A549 (cell line): ENCODE data around the gene GRID1. TPM values are rescaled to one million over a fixed set of nuclear protein-coding genes. Genes with fewer than 3 reads are reported as not detected.

Source experiments
- ATAC-seq, 2 experiments: fragments of 200-7000 bp in 1 of 2; fragments of >200 bp in 1 of 2; cut with Nextera tagmentation in 1 of 2; cut with Tn5 transposase in 1 of 2; 3 replicates each; pipeline versions ENCODE4 v1.8.0 to v1.9.1; 2018 to 2020; ENCODE audit warnings: mild to moderate bottlenecking in 1 of 2, moderate library complexity in 1 of 2
- CTCF ChIA-PET: fragments of 300-600 bp; sonication (Branson Sonifier 250); formaldehyde crosslinking; extraction: SDS; loops from one replicate; lab custom pipeline; 2021; ENCODE audit warnings: antibody characterized with exemption, inconsistent platforms; lab: Yijun Ruan, JAX
- POLR2A ChIA-PET: fragments of 350-600 bp; formaldehyde crosslinking; extraction: SDS; loops from one replicate; lab custom pipeline; 2021; ENCODE audit warnings: antibody characterized with exemption, inconsistent platforms; lab: Yijun Ruan, JAX
- DNase-seq, 2 experiments: peaks; one replicate each; pipeline versions ENCODE4 v3.0.0 to v3.0.0-alpha.2; 2011 to 2016; ENCODE audit warnings: low read depth in 1 of 2, low spot score in 1 of 2
- FAIRE-seq: peaks from 2 replicates; lab custom pipeline; 2011; peaks lifted over from hg19 to GRCh38; lab: Jason Lieb, UNC
- H3K27ac ChIP-seq, 2 experiments: fragments of >200 bp; sonication (Bioruptor Twin); formaldehyde crosslinking; 3 replicates each; pipeline ENCODE4 v1.5.1; 2016 to 2017
- H3K4me1 ChIP-seq: fragments of >200 bp; sonication (Bioruptor Twin); formaldehyde crosslinking; 3 replicates; pipeline ENCODE4 v1.6.1; 2016
- H3K4me2 ChIP-seq: fragments of >200 bp; sonication (Bioruptor Twin); formaldehyde crosslinking; 3 replicates; pipeline ENCODE4 v1.6.1; 2016
- H3K4me3 ChIP-seq: fragments of >200 bp; sonication (Bioruptor Twin); formaldehyde crosslinking; 3 replicates; pipeline ENCODE4 v1.5.1; 2016
- H3K9me3 ChIP-seq: fragments of >200 bp; sonication (Bioruptor Twin); formaldehyde crosslinking; 3 replicates; pipeline ENCODE4 v1.6.1; 2016
- BHLHE40 ChIP-seq: IDR thresholded peaks from 2 replicates; pipeline ENCODE4 v1.6.1; 2012; ENCODE audit warnings: low read depth, low read length, inconsistent platforms
- CEBPB ChIP-seq, 2 experiments: fragments of >200 bp in 1 of 2; sonication (Bioruptor Twin) in 1 of 2; formaldehyde crosslinking in 1 of 2; IDR thresholded peaks; 2 replicates each; pipeline ENCODE4 v1.6.1; 2012 to 2016
- CHD4 ChIP-seq: fragments of 200-600 bp; sonication (generic); IDR thresholded peaks from 2 replicates; pipeline ENCODE4 v1.6.1; 2016; ENCODE audit warnings: antibody characterized with exemption, mild to moderate bottlenecking, borderline replicate concordance
- EHF ChIP-seq: fragments of 250-450 bp; sonication (Bioruptor Pico); IDR thresholded peaks from 2 replicates; pipeline ENCODE4 v1.5.0; 2020; ENCODE audit warnings: mild to moderate bottlenecking
- FOXS1 ChIP-seq: fragments of 250-450 bp; sonication (Bioruptor Pico); IDR thresholded peaks from 2 replicates; pipeline ENCODE4 v1.5.0; 2020; ENCODE audit warnings: mild to moderate bottlenecking, moderate library complexity
- JUN ChIP-seq, 2 experiments: fragments of >200 bp; sonication (Bioruptor Twin); formaldehyde crosslinking; IDR thresholded peaks; 2 replicates in 1 of 2; 3 replicates in 1 of 2; pipeline ENCODE4 v1.6.1; 2016 to 2017
- KDM1A ChIP-seq: fragments of 200-600 bp; sonication (generic); IDR thresholded peaks from 2 replicates; pipeline ENCODE4 v1.6.1; 2016; ENCODE audit warnings: low read depth, mild to moderate bottlenecking
- KDM5A ChIP-seq: fragments of 200-600 bp; sonication (generic); IDR thresholded peaks from 2 replicates; pipeline ENCODE4 v1.6.1; 2016; ENCODE audit warnings: antibody characterized with exemption, mild to moderate bottlenecking
- MAFK ChIP-seq: fragments of 450-650 bp; IDR thresholded peaks from 2 replicates; pipeline ENCODE4 v1.6.1; 2014; ENCODE audit not compliant: partially characterized antibody
- MAZ ChIP-seq: fragments of 150-350 bp; IDR thresholded peaks from 2 replicates; pipeline ENCODE4 v1.6.1; 2014; ENCODE audit warnings: antibody characterized with exemption, low read depth, low read length, borderline replicate concordance
- NFE2L2 ChIP-seq: fragments of 150-350 bp; conservative IDR thresholded peaks from 2 replicates; pipeline ENCODE4 v1.6.1; 2014; ENCODE audit warnings: low read length
- NR3C1 ChIP-seq: fragments of >200 bp; sonication (Bioruptor Twin); formaldehyde crosslinking; IDR thresholded peaks from 3 replicates; pipeline ENCODE4 v1.6.1; 2017
- RARB ChIP-seq: fragments of 250-450 bp; sonication (Bioruptor Pico); IDR thresholded peaks from 2 replicates; pipeline ENCODE4 v1.8.0; 2021; ENCODE audit warnings: mild to moderate bottlenecking, moderate library complexity
- RCOR1 ChIP-seq: fragments of 150-350 bp; IDR thresholded peaks from 2 replicates; pipeline ENCODE4 v1.6.1; 2014; ENCODE audit warnings: antibody characterized with exemption, low read length, low read depth
- RFX5 ChIP-seq: fragments of 450-650 bp; IDR thresholded peaks from 2 replicates; pipeline ENCODE4 v1.7.1; 2014; ENCODE audit warnings: antibody characterized with exemption, mild to moderate bottlenecking, moderate library complexity
- SMC3 ChIP-seq: fragments of >200 bp; sonication (Bioruptor Twin); formaldehyde crosslinking; IDR thresholded peaks from 3 replicates; pipeline ENCODE4 v1.6.1; 2018; ENCODE audit warnings: inconsistent platforms
- SREBF2 ChIP-seq: fragments of 450-650 bp; IDR thresholded peaks from 2 replicates; pipeline ENCODE4 v1.6.1; 2014; ENCODE audit warnings: mild to moderate bottlenecking, moderate library complexity
- TFCP2L1 ChIP-seq: fragments of 250-450 bp; sonication (Bioruptor Pico); IDR thresholded peaks from 2 replicates; pipeline ENCODE4 v1.5.0; 2021; ENCODE audit warnings: mild to moderate bottlenecking
- WGBS: methylation state at CpG from one replicate; pipeline ENCODE4 v1.1.6; 2017; ENCODE audit errors: missing lambda C conversion rate; 5-methylcytosine and 5-hydroxymethylcytosine counted together
- polyA plus RNA-seq, 4 experiments: library from polyadenylated mRNA; depleted of rRNA in 3 of 4; stranded (reverse); fragments of >200 nt; fragmentation: RNase III in 1 of 4; extraction: RNeasy Plus Mini Kit Qiagen cat#74134 plus additional on column Dnase treatment in 1 of 4; gene quantifications; 2 replicates in 3 of 4; 3 replicates in 1 of 4; pipeline ENCODE4 v1.2.3, GENCODE V29; 2011 to 2017
- TF ChIP-seq, protein P1 (sequence below): IDR thresholded peaks from 2 replicates; pipeline ENCODE4 v1.6.1; 2012
- TF ChIP-seq, protein P2 (sequence below): fragments of >200 bp; sonication (Bioruptor Twin); formaldehyde crosslinking; IDR thresholded peaks from 3 replicates; pipeline ENCODE4 v1.5.1; 2016
- TF ChIP-seq, protein P3 (sequence below): fragments of 200-600 bp; sonication (generic); IDR thresholded peaks from 2 replicates; pipeline ENCODE4 v1.6.1; 2016; ENCODE audit warnings: antibody characterized with exemption, mild to moderate bottlenecking, moderate library complexity
- TF ChIP-seq, protein P4 (sequence below): fragments of >200 bp; sonication (Bioruptor Twin); formaldehyde crosslinking; IDR thresholded peaks from 2 replicates; pipeline ENCODE4 v1.6.1; 2016
- TF ChIP-seq, protein P5 (sequence below): fragments of 450-650 bp; IDR thresholded peaks from 2 replicates; pipeline ENCODE4 v1.6.1; 2014; ENCODE audit warnings: antibody characterized with exemption

GRID1 gene
- polyA plus RNA-seq, 2 of the 4 experiments (the other 2 are of a cell fraction): 0.14 to 0.30 TPM

DNA sequence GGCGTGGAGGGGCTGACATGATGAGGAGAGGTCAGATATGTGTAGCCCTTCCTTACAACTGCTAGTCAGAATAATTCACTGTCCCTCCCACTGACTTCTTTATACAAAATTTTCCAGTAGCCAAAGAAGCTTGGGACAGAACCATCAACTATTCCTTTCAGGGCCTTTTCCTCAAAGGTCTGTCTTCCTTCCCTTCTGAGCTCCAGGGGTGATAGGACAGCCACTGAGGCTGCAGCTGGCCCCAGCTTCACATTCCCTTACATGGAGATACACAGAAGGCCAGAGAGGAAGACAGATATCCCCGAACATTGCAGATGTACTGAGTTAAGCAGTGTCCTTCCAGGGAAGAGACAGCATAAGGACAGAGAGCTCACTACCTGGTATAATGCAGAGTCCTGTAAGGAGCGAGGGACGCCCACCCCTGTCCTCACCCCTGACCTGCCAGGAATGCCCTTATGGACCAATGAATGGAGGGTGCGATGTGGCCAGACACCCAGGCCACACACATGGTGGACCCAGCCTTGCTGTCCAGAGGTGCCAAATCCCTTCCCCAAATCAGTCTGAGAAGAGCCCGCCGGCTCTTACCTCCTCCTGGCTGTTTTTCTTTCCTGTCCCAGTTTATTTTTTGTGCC lies 754.7 kb downstream of the GRID1 start:
- Histone ChIP-seq H3K4me1 (no peaks in the 10 kb centered on the region), H3K9me3 (peaks cover 25% of the 10 kb centered on the region), H3K27ac (no peak overlapping the region), H3K4me3 (no peak overlapping the region), H3K4me2 (no peak overlapping the region)
- ATAC-seq: no peak
- TF ChIP-seq SMC3 (no peak), MAFK (no peak), BHLHE40 (no peak), CHD4 (no peak), NFE2L2 (no peak), NR3C1 (no peak), RCOR1 (no peak), KDM5A (no peak), FOXS1 (CRISPR knock-in tag) (no peak), RARB (CRISPR knock-in tag) (no peak), CEBPB (IDR thresholded peaks at IDR 0.05) (no peak), SREBF2 (no peak), MAZ (no peak), RFX5 (no peak)
- TF ChIP-seq, protein P1, sequence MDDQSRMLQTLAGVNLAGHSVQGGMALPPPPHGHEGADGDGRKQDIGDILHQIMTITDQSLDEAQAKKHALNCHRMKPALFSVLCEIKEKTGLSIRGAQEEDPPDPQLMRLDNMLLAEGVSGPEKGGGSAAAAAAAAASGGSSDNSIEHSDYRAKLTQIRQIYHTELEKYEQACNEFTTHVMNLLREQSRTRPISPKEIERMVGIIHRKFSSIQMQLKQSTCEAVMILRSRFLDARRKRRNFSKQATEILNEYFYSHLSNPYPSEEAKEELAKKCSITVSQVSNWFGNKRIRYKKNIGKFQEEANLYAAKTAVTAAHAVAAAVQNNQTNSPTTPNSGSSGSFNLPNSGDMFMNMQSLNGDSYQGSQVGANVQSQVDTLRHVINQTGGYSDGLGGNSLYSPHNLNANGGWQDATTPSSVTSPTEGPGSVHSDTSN: no peak
- TF ChIP-seq, protein P2, sequence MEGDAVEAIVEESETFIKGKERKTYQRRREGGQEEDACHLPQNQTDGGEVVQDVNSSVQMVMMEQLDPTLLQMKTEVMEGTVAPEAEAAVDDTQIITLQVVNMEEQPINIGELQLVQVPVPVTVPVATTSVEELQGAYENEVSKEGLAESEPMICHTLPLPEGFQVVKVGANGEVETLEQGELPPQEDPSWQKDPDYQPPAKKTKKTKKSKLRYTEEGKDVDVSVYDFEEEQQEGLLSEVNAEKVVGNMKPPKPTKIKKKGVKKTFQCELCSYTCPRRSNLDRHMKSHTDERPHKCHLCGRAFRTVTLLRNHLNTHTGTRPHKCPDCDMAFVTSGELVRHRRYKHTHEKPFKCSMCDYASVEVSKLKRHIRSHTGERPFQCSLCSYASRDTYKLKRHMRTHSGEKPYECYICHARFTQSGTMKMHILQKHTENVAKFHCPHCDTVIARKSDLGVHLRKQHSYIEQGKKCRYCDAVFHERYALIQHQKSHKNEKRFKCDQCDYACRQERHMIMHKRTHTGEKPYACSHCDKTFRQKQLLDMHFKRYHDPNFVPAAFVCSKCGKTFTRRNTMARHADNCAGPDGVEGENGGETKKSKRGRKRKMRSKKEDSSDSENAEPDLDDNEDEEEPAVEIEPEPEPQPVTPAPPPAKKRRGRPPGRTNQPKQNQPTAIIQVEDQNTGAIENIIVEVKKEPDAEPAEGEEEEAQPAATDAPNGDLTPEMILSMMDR: no peak
- TF ChIP-seq, protein P3, sequence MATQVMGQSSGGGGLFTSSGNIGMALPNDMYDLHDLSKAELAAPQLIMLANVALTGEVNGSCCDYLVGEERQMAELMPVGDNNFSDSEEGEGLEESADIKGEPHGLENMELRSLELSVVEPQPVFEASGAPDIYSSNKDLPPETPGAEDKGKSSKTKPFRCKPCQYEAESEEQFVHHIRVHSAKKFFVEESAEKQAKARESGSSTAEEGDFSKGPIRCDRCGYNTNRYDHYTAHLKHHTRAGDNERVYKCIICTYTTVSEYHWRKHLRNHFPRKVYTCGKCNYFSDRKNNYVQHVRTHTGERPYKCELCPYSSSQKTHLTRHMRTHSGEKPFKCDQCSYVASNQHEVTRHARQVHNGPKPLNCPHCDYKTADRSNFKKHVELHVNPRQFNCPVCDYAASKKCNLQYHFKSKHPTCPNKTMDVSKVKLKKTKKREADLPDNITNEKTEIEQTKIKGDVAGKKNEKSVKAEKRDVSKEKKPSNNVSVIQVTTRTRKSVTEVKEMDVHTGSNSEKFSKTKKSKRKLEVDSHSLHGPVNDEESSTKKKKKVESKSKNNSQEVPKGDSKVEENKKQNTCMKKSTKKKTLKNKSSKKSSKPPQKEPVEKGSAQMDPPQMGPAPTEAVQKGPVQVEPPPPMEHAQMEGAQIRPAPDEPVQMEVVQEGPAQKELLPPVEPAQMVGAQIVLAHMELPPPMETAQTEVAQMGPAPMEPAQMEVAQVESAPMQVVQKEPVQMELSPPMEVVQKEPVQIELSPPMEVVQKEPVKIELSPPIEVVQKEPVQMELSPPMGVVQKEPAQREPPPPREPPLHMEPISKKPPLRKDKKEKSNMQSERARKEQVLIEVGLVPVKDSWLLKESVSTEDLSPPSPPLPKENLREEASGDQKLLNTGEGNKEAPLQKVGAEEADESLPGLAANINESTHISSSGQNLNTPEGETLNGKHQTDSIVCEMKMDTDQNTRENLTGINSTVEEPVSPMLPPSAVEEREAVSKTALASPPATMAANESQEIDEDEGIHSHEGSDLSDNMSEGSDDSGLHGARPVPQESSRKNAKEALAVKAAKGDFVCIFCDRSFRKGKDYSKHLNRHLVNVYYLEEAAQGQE: no peak
- TF ChIP-seq, protein P4, sequence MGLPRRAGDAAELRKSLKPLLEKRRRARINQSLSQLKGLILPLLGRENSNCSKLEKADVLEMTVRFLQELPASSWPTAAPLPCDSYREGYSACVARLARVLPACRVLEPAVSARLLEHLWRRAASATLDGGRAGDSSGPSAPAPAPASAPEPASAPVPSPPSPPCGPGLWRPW: no peak
- no peak for FAIRE-seq
- WGBS: 75% methylated on average over 6 of the region's 7 CpGs
- ChIA-PET POLR2A (no interaction called here), CTCF (interaction anchor here (1.1 kb wide), 1 partner anchor 38 kb away, joined by 4 read pairs; no protein-coding TSS in a partner anchor)
- no peak for DNase-seq

DNA sequence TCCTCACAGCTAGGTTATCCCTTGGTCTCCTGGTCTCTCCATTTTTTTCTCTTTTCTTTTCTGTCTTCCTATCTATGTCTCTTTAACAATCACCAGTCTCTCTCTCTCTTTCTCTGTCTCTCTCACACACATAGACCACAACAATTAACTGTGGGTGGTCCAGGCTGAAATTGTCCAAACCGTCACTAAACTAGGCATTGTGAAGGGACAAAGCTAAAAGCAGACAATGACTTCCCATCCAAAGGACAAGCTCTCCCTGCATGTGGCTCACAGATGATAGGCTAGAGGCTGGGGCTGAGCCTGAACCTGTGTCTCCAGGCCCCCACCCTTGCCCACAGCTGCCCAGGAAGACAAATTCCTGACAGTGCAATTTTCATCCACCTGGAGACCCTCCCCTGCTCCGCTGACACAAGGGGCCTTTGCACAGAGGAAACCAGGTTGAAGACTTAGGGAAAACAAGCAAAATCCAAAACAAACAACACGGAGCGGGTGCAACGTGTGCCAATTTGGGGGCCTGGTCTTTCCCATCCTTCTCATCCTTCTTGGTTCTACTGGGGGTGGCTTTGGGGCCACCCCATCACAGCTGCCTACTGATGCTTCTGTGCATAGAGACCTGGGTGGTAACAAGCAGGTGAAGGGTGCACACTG lies 755.4 kb downstream of the GRID1 start:
- no peak for DNase-seq
- H3K4me2 ChIP-seq: no peak overlapping the region
- no peak overlapping the region for H3K27ac ChIP-seq
- ATAC-seq: no peak
- no peak overlapping the region for H3K4me3 ChIP-seq
- TF ChIP-seq JUN (IDR thresholded peaks at IDR 0.05): no peak
- TF ChIP-seq, protein P5, sequence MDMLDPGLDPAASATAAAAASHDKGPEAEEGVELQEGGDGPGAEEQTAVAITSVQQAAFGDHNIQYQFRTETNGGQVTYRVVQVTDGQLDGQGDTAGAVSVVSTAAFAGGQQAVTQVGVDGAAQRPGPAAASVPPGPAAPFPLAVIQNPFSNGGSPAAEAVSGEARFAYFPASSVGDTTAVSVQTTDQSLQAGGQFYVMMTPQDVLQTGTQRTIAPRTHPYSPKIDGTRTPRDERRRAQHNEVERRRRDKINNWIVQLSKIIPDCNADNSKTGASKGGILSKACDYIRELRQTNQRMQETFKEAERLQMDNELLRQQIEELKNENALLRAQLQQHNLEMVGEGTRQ: no peak
- TF ChIP-seq EHF (CRISPR knock-in tag): no peak
- no peak for TF ChIP-seq KDM1A
- no peak for TF ChIP-seq TFCP2L1
- no peaks in the 10 kb centered on the region for H3K4me1 ChIP-seq
- WGBS: 80% methylated on average over 5 of the region's 5 CpGs
- peaks cover 31% of the 10 kb centered on the region for H3K9me3 ChIP-seq
- CTCF ChIA-PET: interaction anchor here (0.6 to 1.1 kb wide), 2 partner anchors 37 to 207 kb away, joined by 3 to 4 read pairs; no protein-coding TSS in a partner anchor
- POLR2A ChIA-PET: no interaction called here
- FAIRE-seq: no peak
